GM18526 (cell line): ENCODE data around the gene ZRANB3.

ENCODE experiments used
- POLR2A ChIP-seq: IDR thresholded peaks from 3 replicates; pipeline ENCODE4 v1.6.1; 2011; ENCODE audit not compliant: insufficient read length; ENCODE audit errors: extremely low read depth

Gene ZRANB3

GRCh38 chr2:135094508-135094907, 436.5 kb downstream of the ZRANB3 start:
- no peak for TF ChIP-seq POLR2A

GRCh38 chr2:135093670-135094330, 437.2 kb downstream of the ZRANB3 start:
- TF ChIP-seq POLR2A: no peak

GRCh38 chr2:135093193-135093592, 437.8 kb downstream of the ZRANB3 start:
- no peak for TF ChIP-seq POLR2A

GRCh38 chr2:135091681-135092080, 439.3 kb downstream of the ZRANB3 start:
- TF ChIP-seq POLR2A: no peak
